ENCODE data around the gene ACTG2. TPM values are rescaled to one million over a fixed set of nuclear protein-coding genes. Genes with fewer than 3 reads are reported as not detected.

ACTG2 gene
- total and polyA plus RNA-seq, 10 of the 15 experiments (the other 5 are each of a cell fraction or from before 2014, with no cell fraction given), result 0.06 to 0.97 (median 0.12) TPM; not detected in 7

- Histone ChIP-seq H3K27me3 (replicated peaks in 1 of 2; ENCODE audit: control insufficient read depth in 2 of 2, insufficient read depth in 2 of 2, low read length in 1 of 2) (no peaks in the 10 kb centered on the region), H3K9ac (ENCODE audit: control insufficient read depth, insufficient read depth, low read length) (no peak overlapping the region), H3K27ac (ENCODE audit: control insufficient read depth, insufficient read depth) (no peak overlapping the region), H3K4me3 (no peak overlapping the region), H2AFZ (ENCODE audit: control insufficient read depth, low read depth, low read length) (no peak overlapping the region), H4K20me1 (ENCODE audit: control insufficient read depth, insufficient read depth) (no peaks in the 10 kb centered on the region), H3K36me3 (ENCODE audit: control insufficient read depth in 2 of 2, insufficient read depth in 2 of 2, low read length in 1 of 2) (no peaks in the 10 kb centered on the region), H3K4me1 (ENCODE audit: control insufficient read depth, insufficient read depth, low read length) (peaks cover 7% of the 10 kb centered on the region), H3K79me2 (ENCODE audit: control insufficient read depth, insufficient read depth, low read length) (no peaks in the 10 kb centered on the region), H3K4me2 (ENCODE audit: control insufficient read depth, insufficient read depth) (no peak overlapping the region), H3K9me3 (replicated peaks; ENCODE audit: control insufficient read depth, insufficient read depth, low read length) (no peaks in the 10 kb centered on the region)
- ChIA-PET SMC1A (ENCODE audit: uncharacterized antibody, unreplicated experiment) (interaction anchor here (0.7 to 1.5 kb wide), 2 partner anchors 9 to 17 kb away, joined by 3 read pairs; no protein-coding TSS in a partner anchor), POLR2A (no interaction called here), RAD21 (ENCODE audit: unreplicated experiment) (no interaction called here), CTCF (interaction anchor here (1.5 to 2.0 kb wide), 2 partner anchors 25 to 94 kb away, joined by 3 to 5 read pairs; no protein-coding TSS in a partner anchor)
- in situ Hi-C loops (cut with MboI), result no loop called here
- no peak for DNase-seq (ENCODE audit: low read depth, low spot score)
- WGBS (ENCODE audit: insufficient coverage, insufficient replicate concordance, low lambda C conversion rate, missing lambda C conversion rate), result 90% methylated on average over 3 of the region's 3 CpGs
- ATAC-seq, result no peak
- intact Hi-C loops (cut with micrococcal nuclease; ENCODE audit: unreplicated experiment), result no loop called here
- BruUV-seq (replicated peaks), result no TSS peak
- no peak for FAIRE-seq
- TF ChIP-seq USF2 (IDR thresholded peaks at IDR 0.05; ENCODE audit: borderline replicate concordance, low read depth, low read length) (no peak), RCOR1 (conservative IDR thresholded peaks at IDR 0.05; ENCODE audit: low read depth, low read length) (no peak)
Measured at GRCh38 chr2:73918856-73919255, 26.0 kb downstream of the ACTG2 start.

GRCh38 chr2:73919596-73920228 is 26.9 kb downstream of the ACTG2 start:
- Histone ChIP-seq H3K79me2 (ENCODE audit: control insufficient read depth, insufficient read depth, low read length) (no peaks in the 10 kb centered on the region), H3K4me3 (no peak overlapping the region), H2AFZ (ENCODE audit: control insufficient read depth, low read depth, low read length) (no peak overlapping the region), H3K27ac (ENCODE audit: control insufficient read depth, insufficient read depth) (no peak overlapping the region), H3K4me2 (ENCODE audit: control insufficient read depth, insufficient read depth) (no peak overlapping the region), H3K9me3 (replicated peaks; ENCODE audit: control insufficient read depth, insufficient read depth, low read length) (no peaks in the 10 kb centered on the region), H4K20me1 (ENCODE audit: control insufficient read depth, insufficient read depth) (no peaks in the 10 kb centered on the region), H3K36me3 (ENCODE audit: control insufficient read depth in 2 of 2, insufficient read depth in 2 of 2, low read length in 1 of 2) (no peaks in the 10 kb centered on the region), H3K9ac (ENCODE audit: control insufficient read depth, insufficient read depth, low read length) (no peak overlapping the region), H3K27me3 (replicated peaks in 1 of 2; ENCODE audit: control insufficient read depth in 2 of 2, insufficient read depth in 2 of 2, low read length in 1 of 2) (no peaks in the 10 kb centered on the region), H3K4me1 (ENCODE audit: control insufficient read depth, insufficient read depth, low read length) (peaks cover 7% of the 10 kb centered on the region)
- CTCF ChIA-PET, result no interaction called here
- TF ChIP-seq CREM (IDR thresholded peaks at IDR 0.05; ENCODE audit: low read depth) (no peak), RELB (IDR thresholded peaks at IDR 0.05; ENCODE audit: low read depth) (no peak), ELK1 (IDR thresholded peaks at IDR 0.05; ENCODE audit: low read depth, low read length) (no peak), GABPA (IDR thresholded peaks at IDR 0.05; ENCODE audit: low read depth) (no peak), RFX5 (IDR thresholded peaks at IDR 0.05; ENCODE audit: low read depth, low read length) (no peak), SUZ12 (IDR thresholded peaks at IDR 0.05; ENCODE audit: unreplicated experiment) (no peak), ETV6 (conservative IDR thresholded peaks at IDR 0.05 in 1 of 2, IDR thresholded peaks at IDR 0.05 in 1 of 2; ENCODE audit: borderline replicate concordance in 1 of 2, low read depth in 1 of 2) (no peak), GATAD2B (conservative IDR thresholded peaks at IDR 0.05; ENCODE audit: low read depth) (no peak)
- RAD21 ChIA-PET (ENCODE audit: unreplicated experiment), result interaction anchor here (2.7 kb wide), 1 partner anchor 68 kb away, joined by 9 read pairs; no protein-coding TSS in a partner anchor
- SMC1A ChIA-PET (ENCODE audit: uncharacterized antibody, unreplicated experiment), result interaction anchor here (1.3 to 1.5 kb wide), 2 partner anchors 10 to 12 kb away, joined by 3 to 4 read pairs; no protein-coding TSS in a partner anchor
- FAIRE-seq (no peak), ATAC-seq (no peak), DNase-seq (ENCODE audit: low read depth, low spot score) (no peak)
- no TSS peak for BruUV-seq (replicated peaks)
- in situ Hi-C loops (cut with MboI), result no loop called here
- 72% methylated on average over 7 of the region's 7 CpGs for WGBS (ENCODE audit: insufficient coverage, insufficient replicate concordance, low lambda C conversion rate, missing lambda C conversion rate)
- intact Hi-C loops (cut with micrococcal nuclease; ENCODE audit: unreplicated experiment), result no loop called here
- POLR2A ChIA-PET, result interaction anchor here (0.7 kb wide), 1 partner anchor 233 kb away, joined by 4 read pairs; no protein-coding TSS in a partner anchor
